IPS-18a (cell line): Measurements from ENCODE around the gene TEX48.

Source experiments
- H3K27ac ChIP-seq: one replicate; pipeline ENCODE4 v1.5.1; 2013; ENCODE audit warnings: low read length
- H3K27me3 ChIP-seq: one replicate; pipeline ENCODE4 v1.6.1; 2013; ENCODE audit warnings: mild to moderate bottlenecking, low read length; ENCODE audit not compliant: control insufficient read depth, insufficient read depth
- H3K36me3 ChIP-seq: one replicate; pipeline ENCODE4 v1.6.1; 2013; ENCODE audit warnings: low read depth, low read length; ENCODE audit not compliant: control insufficient read depth
- H3K4me1 ChIP-seq: one replicate; pipeline ENCODE4 v1.6.1; 2013; ENCODE audit warnings: low read depth, low read length; ENCODE audit not compliant: control insufficient read depth
- H3K4me3 ChIP-seq: one replicate; pipeline ENCODE4 v1.5.1; 2013; ENCODE audit warnings: low read length
- H3K9ac ChIP-seq: one replicate; pipeline ENCODE4 v1.6.1; 2013; ENCODE audit warnings: mild to moderate bottlenecking, low read length, moderate library complexity
- H3K9me3 ChIP-seq: one replicate; pipeline ENCODE4 v1.6.1; 2013; ENCODE audit warnings: low read depth, low read length; ENCODE audit not compliant: control insufficient read depth

The TEX48 gene

GRCh38 chr9:114662081-114662989, 19.7 kb downstream of the TEX48 start:
- Histone ChIP-seq H3K27me3 (no peaks in the 10 kb centered on the region), H3K9ac (no peak overlapping the region), H3K4me1 (peaks cover 7% of the 10 kb centered on the region), H3K36me3 (no peaks in the 10 kb centered on the region), H3K4me3 (no peak overlapping the region), H3K9me3 (no peaks in the 10 kb centered on the region), H3K27ac (no peak overlapping the region)

GRCh38 chr9:114657705-114658104, 24.3 kb downstream of the TEX48 start, which contains the start of gene TEX53:
TSS of gene TEX53 (minus strand) at chr9:114657805. CDS start at chr9:114657774, 31 bp downstream.
- Histone ChIP-seq H3K9ac (no peak within 1 kb of the TSS), H3K4me3 (no peak within 1 kb of the TSS), H3K27ac (no peak within 1 kb of the TSS), H3K36me3 (no peaks in the 10 kb centered on the region), H3K4me1 (peaks cover 8% of the 10 kb centered on the region), H3K27me3 (no peaks in the 10 kb centered on the region), H3K9me3 (no peaks in the 10 kb centered on the region)

GRCh38 chr9:114656301-114656700, 25.7 kb downstream of the TEX48 start:
- Histone ChIP-seq H3K36me3 (no peaks in the 10 kb centered on the region), H3K9ac (no peak overlapping the region), H3K27ac (no peak overlapping the region), H3K4me1 (peaks cover 3% of the 10 kb centered on the region), H3K27me3 (no peaks in the 10 kb centered on the region), H3K4me3 (no peak overlapping the region), H3K9me3 (no peaks in the 10 kb centered on the region)

- Histone ChIP-seq H3K27me3 (no peaks in the 10 kb centered on the region), H3K9me3 (no peaks in the 10 kb centered on the region), H3K9ac (no peak overlapping the region), H3K27ac (no peak overlapping the region), H3K36me3 (no peaks in the 10 kb centered on the region), H3K4me1 (peaks cover 3% of the 10 kb centered on the region), H3K4me3 (no peak overlapping the region)
Measured at GRCh38 chr9:114655689-114656088, 26.3 kb downstream of the TEX48 start.

- H3K4me3 ChIP-seq: no peak overlapping the region
- no peaks in the 10 kb centered on the region for H3K9me3 ChIP-seq
- peaks cover 3% of the 10 kb centered on the region for H3K4me1 ChIP-seq
- no peak overlapping the region for H3K27ac ChIP-seq
- H3K36me3 ChIP-seq: no peaks in the 10 kb centered on the region
- H3K27me3 ChIP-seq: no peaks in the 10 kb centered on the region
- no peak overlapping the region for H3K9ac ChIP-seq
Measured at GRCh38 chr9:114653556-114654159, 28.3 kb downstream of the TEX48 start.

- Histone ChIP-seq H3K9ac (no peak overlapping the region), H3K4me3 (no peak overlapping the region), H3K27me3 (no peaks in the 10 kb centered on the region), H3K4me1 (peaks cover 3% of the 10 kb centered on the region), H3K36me3 (no peaks in the 10 kb centered on the region), H3K27ac (no peak overlapping the region), H3K9me3 (no peaks in the 10 kb centered on the region)
Measured at GRCh38 chr9:114652776-114653555, 29.0 kb downstream of the TEX48 start.

- Histone ChIP-seq H3K27ac (no peak overlapping the region), H3K4me1 (no peaks in the 10 kb centered on the region)
Measured at GRCh38 chr9:114643896-114644295, 38.1 kb downstream of the TEX48 start.

GRCh38 chr9:114643001-114643400, 39.0 kb downstream of the TEX48 start:
- Histone ChIP-seq H3K27me3 (no peaks in the 10 kb centered on the region), H3K36me3 (no peaks in the 10 kb centered on the region), H3K9ac (no peak overlapping the region), H3K9me3 (no peaks in the 10 kb centered on the region), H3K27ac (no peak overlapping the region), H3K4me1 (no peaks in the 10 kb centered on the region), H3K4me3 (no peak overlapping the region)

More at GRCh38 chr9:114643896-114644295, 38.1 kb downstream of the TEX48 start:
- Histone ChIP-seq H3K36me3 (no peaks in the 10 kb centered on the region), H3K9me3 (no peaks in the 10 kb centered on the region), H3K4me3 (no peak overlapping the region), H3K27me3 (no peaks in the 10 kb centered on the region), H3K9ac (no peak overlapping the region)

- Histone ChIP-seq H3K9ac (no peak overlapping the region), H3K4me3 (no peak overlapping the region), H3K27me3 (no peaks in the 10 kb centered on the region), H3K27ac (no peak overlapping the region), H3K4me1 (no peaks in the 10 kb centered on the region), H3K36me3 (no peaks in the 10 kb centered on the region), H3K9me3 (no peaks in the 10 kb centered on the region)
Measured at GRCh38 chr9:114641967-114642366, 40.0 kb downstream of the TEX48 start.

GRCh38 chr9:114638404-114638803, 43.6 kb downstream of the TEX48 start:
- no peaks in the 10 kb centered on the region for H3K9me3 ChIP-seq
- no peaks in the 10 kb centered on the region for H3K27me3 ChIP-seq
- no peaks in the 10 kb centered on the region for H3K36me3 ChIP-seq
- H3K27ac ChIP-seq: no peak overlapping the region
- H3K9ac ChIP-seq: no peak overlapping the region
- H3K4me1 ChIP-seq: no peaks in the 10 kb centered on the region
- no peak overlapping the region for H3K4me3 ChIP-seq

GRCh38 chr9:114634387-114634786, 47.6 kb downstream of the TEX48 start:
- Histone ChIP-seq H3K36me3 (no peaks in the 10 kb centered on the region), H3K9me3 (no peaks in the 10 kb centered on the region), H3K9ac (no peak overlapping the region), H3K27ac (no peak overlapping the region), H3K4me1 (no peaks in the 10 kb centered on the region), H3K27me3 (no peaks in the 10 kb centered on the region), H3K4me3 (no peak overlapping the region)
